ENCODE data around the gene PSORS1C1. TPM values are rescaled to one million over a fixed set of nuclear protein-coding genes. Genes with fewer than 3 reads are reported as not detected.

The PSORS1C1 gene
- polyA plus RNA-seq, 1 donor from 2014 or later, result not detected

- H3K27me3 ChIP-seq (ENCODE audit: insufficient read depth, low read depth, low read length), result peaks cover 6% of the 10 kb centered on the region
Observed at GRCh38 chr6:31154436-31154835, 39.8 kb downstream of the PSORS1C1 start.

GRCh38 chr6:31156641-31157040 is 42.0 kb downstream of the PSORS1C1 start:
- Histone ChIP-seq H3K9me3 (ENCODE audit: low read length) (no peaks in the 10 kb centered on the region), H3K9ac (ENCODE audit: low read length) (no peak overlapping the region), H3K36me3 (ENCODE audit: insufficient read depth, low read length) (no peaks in the 10 kb centered on the region)

More at GRCh38 chr6:31154436-31154835, 39.8 kb downstream of the PSORS1C1 start:
- H2AFZ ChIP-seq (ENCODE audit: low read depth, low read length), result no peak overlapping the region
- no peak overlapping the region for H3K9ac ChIP-seq (ENCODE audit: low read length)
- H3K27ac ChIP-seq (ENCODE audit: low read length), result no peak overlapping the region
- H3K4me2 ChIP-seq (ENCODE audit: low read length), result no peak overlapping the region
- no peaks in the 10 kb centered on the region for H3F3A ChIP-seq (ENCODE audit: insufficient read depth, low read length, poor library complexity, severe bottlenecking)
- H3K79me2 ChIP-seq (replicated peaks; ENCODE audit: insufficient read depth, low read length), result no peaks in the 10 kb centered on the region
- TF ChIP-seq MXI1 (conservative IDR thresholded peaks at IDR 0.05; ENCODE audit: poor library complexity, severe bottlenecking), result no peak
- TF ChIP-seq EZH2 (IDR thresholded peaks at IDR 0.05; ENCODE audit: borderline replicate concordance, insufficient read depth, low read length, poor library complexity, severe bottlenecking), result no peak
- TF ChIP-seq TAF1 (IDR thresholded peaks at IDR 0.05; ENCODE audit: low read depth), result no peak
- TF ChIP-seq SMC3 (conservative IDR thresholded peaks at IDR 0.05; ENCODE audit: poor library complexity), result no peak
- TF ChIP-seq CTCF (IDR thresholded peaks at IDR 0.05; ENCODE audit: poor library complexity, severe bottlenecking), result no peak
- no peak for TF ChIP-seq RAD21 (conservative IDR thresholded peaks at IDR 0.05)
- H3K36me3 ChIP-seq (ENCODE audit: insufficient read depth, low read length), result no peaks in the 10 kb centered on the region
- no peaks in the 10 kb centered on the region for H3K9me2 ChIP-seq (ENCODE audit: insufficient read depth, low read length)
- H3K4me3 ChIP-seq (ENCODE audit: low read length), result no peak overlapping the region
- no peaks in the 10 kb centered on the region for H3K9me3 ChIP-seq (ENCODE audit: low read length)
- no peaks in the 10 kb centered on the region for H4K20me1 ChIP-seq (ENCODE audit: insufficient read depth)

GRCh38 chr6:31157513-31158139 is 43.0 kb downstream of the PSORS1C1 start, which contains the start of gene CCHCR1:
Gene CCHCR1 (minus strand): TSS chr6:31157802. CDS start chr6:31157600, 202 bp downstream.
- H3K27ac ChIP-seq (ENCODE audit: low read length), result peak within 1 kb of the TSS; percentile 40

More at GRCh38 chr6:31156641-31157040, 42.0 kb downstream of the PSORS1C1 start:
- no peaks in the 10 kb centered on the region for H3K79me2 ChIP-seq (replicated peaks; ENCODE audit: insufficient read depth, low read length)
- H3K27ac ChIP-seq (ENCODE audit: low read length), result no peak overlapping the region
- H3F3A ChIP-seq (ENCODE audit: insufficient read depth, low read length, poor library complexity, severe bottlenecking), result no peaks in the 10 kb centered on the region
- H3K27me3 ChIP-seq (ENCODE audit: insufficient read depth, low read depth, low read length), result peaks cover 6% of the 10 kb centered on the region
- no peak overlapping the region for H3K4me2 ChIP-seq (ENCODE audit: low read length)
- no peak overlapping the region for H3K4me3 ChIP-seq (ENCODE audit: low read length)
- H2AFZ ChIP-seq (ENCODE audit: low read depth, low read length), result no peak overlapping the region
- no peaks in the 10 kb centered on the region for H4K20me1 ChIP-seq (ENCODE audit: insufficient read depth)
- TF ChIP-seq EZH2 (IDR thresholded peaks at IDR 0.05; ENCODE audit: borderline replicate concordance, insufficient read depth, low read length, poor library complexity, severe bottlenecking) (no peak), RAD21 (conservative IDR thresholded peaks at IDR 0.05) (no peak), SMC3 (conservative IDR thresholded peaks at IDR 0.05; ENCODE audit: poor library complexity) (no peak), MXI1 (conservative IDR thresholded peaks at IDR 0.05; ENCODE audit: poor library complexity, severe bottlenecking) (no peak)
- H3K9me2 ChIP-seq (ENCODE audit: insufficient read depth, low read length), result no peaks in the 10 kb centered on the region

More at GRCh38 chr6:31157513-31158139, 43.0 kb downstream of the PSORS1C1 start, which contains the start of gene CCHCR1:
- no peaks in the 10 kb centered on the region for H3K9me2 ChIP-seq (ENCODE audit: insufficient read depth, low read length)
- H3K79me2 ChIP-seq (replicated peaks; ENCODE audit: insufficient read depth, low read length), result no peaks in the 10 kb centered on the region
- H3K36me3 ChIP-seq (ENCODE audit: insufficient read depth, low read length), result no peaks in the 10 kb centered on the region
- H3K9ac ChIP-seq (ENCODE audit: low read length), result peak within 1 kb of the TSS; percentile 71
- H3K4me2 ChIP-seq (ENCODE audit: low read length), result peak within 1 kb of the TSS; percentile 79
- H3F3A ChIP-seq (ENCODE audit: insufficient read depth, low read length, poor library complexity, severe bottlenecking), result no peaks in the 10 kb centered on the region
- TF ChIP-seq TAF1 (IDR thresholded peaks at IDR 0.05; ENCODE audit: low read depth) (no peak), MXI1 (conservative IDR thresholded peaks at IDR 0.05; ENCODE audit: poor library complexity, severe bottlenecking) (no peak), SMC3 (conservative IDR thresholded peaks at IDR 0.05; ENCODE audit: poor library complexity) (no peak), POLR2AphosphoS5 (IDR thresholded peaks at IDR 0.05) (no peak), CTCF (IDR thresholded peaks at IDR 0.05; ENCODE audit: poor library complexity, severe bottlenecking) (no peak), EP300 (conservative IDR thresholded peaks at IDR 0.05; ENCODE audit: poor library complexity, severe bottlenecking) (no peak), REST (IDR thresholded peaks at IDR 0.05; ENCODE audit: borderline replicate concordance) (no peak), EZH2 (IDR thresholded peaks at IDR 0.05; ENCODE audit: borderline replicate concordance, insufficient read depth, low read length, poor library complexity, severe bottlenecking) (no peak), RAD21 (conservative IDR thresholded peaks at IDR 0.05) (no peak)
- no peaks in the 10 kb centered on the region for H4K20me1 ChIP-seq (ENCODE audit: insufficient read depth)
- peak within 1 kb of the TSS; percentile 86 for H3K4me3 ChIP-seq (ENCODE audit: low read length)
- peaks cover 6% of the 10 kb centered on the region for H3K27me3 ChIP-seq (ENCODE audit: insufficient read depth, low read depth, low read length)
- H3K9me3 ChIP-seq (ENCODE audit: low read length), result no peaks in the 10 kb centered on the region
- peak within 1 kb of the TSS; percentile 89 for H2AFZ ChIP-seq (ENCODE audit: low read depth, low read length)
